ENCODE data around the gene NFIB. TPM values are rescaled to one million over a fixed set of nuclear protein-coding genes. Genes with fewer than 3 reads are reported as not detected.

NFIB gene
- total and polyA plus RNA-seq, 7 experiments from 2014 or later, result 0.32 TPM; not detected in 6

- Histone ChIP-seq H3K4me1 (ENCODE audit: control insufficient read depth in 2 of 2, insufficient read depth in 2 of 2, low read length in 2 of 2) (no peaks in the 10 kb centered on the region), H3K36me3 (ENCODE audit: control insufficient read depth in 2 of 3, insufficient read depth in 3 of 3, low read length in 3 of 3) (no peaks in the 10 kb centered on the region), H3K27ac (ENCODE audit: low read depth, low read length) (no peak overlapping the region), H3K4me3 (ENCODE audit: low read length) (no peak overlapping the region), H3K9me3 (ENCODE audit: control insufficient read depth in 2 of 3, low read length in 3 of 3) (no peaks in the 10 kb centered on the region), H3K27me3 (ENCODE audit: control insufficient read depth in 2 of 2, insufficient read depth in 2 of 2, low read length in 2 of 2) (no peaks in the 10 kb centered on the region)
- DNase-seq (no peak), ATAC-seq (no peak)
- Mint-ChIP-seq H3K36me3 (no peaks in the 10 kb centered on the region), H3K27me3 (no peaks in the 10 kb centered on the region), H3K9me3 (peaks cover 0 to 13% (median 1%) of the 10 kb centered on the region in 11 donors), H3K4me1 (no peaks in the 10 kb centered on the region), H3K27ac (no peak overlapping the region), H3K4me3 (no peak overlapping the region)
- ChIA-PET CTCF (no interaction called here), POLR2A (no interaction called here)
- intact Hi-C loops (cut with micrococcal nuclease), result no loop called here
Observed at GRCh38 chr9:14173713-14174112, 140.2 kb downstream of the NFIB start.

DNA sequence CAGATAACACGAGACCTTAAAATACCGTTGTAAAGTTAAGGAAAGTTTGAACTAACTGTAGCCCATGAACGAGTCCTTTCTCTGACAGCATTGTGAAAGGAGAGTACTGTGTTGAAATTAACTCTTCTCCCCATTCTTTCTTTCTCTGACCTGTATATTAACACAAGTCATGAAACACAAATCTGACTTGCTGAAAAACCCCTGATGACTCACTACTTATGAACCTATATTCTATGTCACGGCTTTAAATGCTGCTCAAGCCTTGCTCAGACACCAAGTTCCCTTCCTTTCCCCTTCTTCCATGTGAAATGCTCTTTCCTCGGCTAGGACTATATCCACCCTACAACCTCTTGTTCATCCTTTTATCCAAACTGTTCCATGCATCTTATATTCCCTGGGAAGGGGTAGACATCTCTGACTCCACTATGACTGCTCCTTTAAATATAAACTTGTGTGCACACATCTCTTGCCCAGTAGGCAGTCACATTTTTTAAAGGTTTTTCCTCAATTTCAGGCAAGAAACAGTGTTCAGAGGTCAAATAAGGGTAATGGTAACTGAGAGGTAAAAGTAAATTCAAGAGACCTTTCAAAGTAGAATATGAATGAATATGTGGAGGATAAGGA is 142.9 kb downstream of the NFIB start:
- Mint-ChIP-seq H3K27me3 (no peaks in the 10 kb centered on the region), H3K9me3 (peaks cover 0 to 8% (median 3%) of the 10 kb centered on the region in 11 donors), H3K27ac (no peak overlapping the region), H3K36me3 (no peaks in the 10 kb centered on the region), H3K4me3 (no peak overlapping the region), H3K4me1 (no peaks in the 10 kb centered on the region)
- H3K4me1 ChIP-seq (ENCODE audit: control insufficient read depth in 2 of 2, insufficient read depth in 2 of 2, low read length in 2 of 2), result no peaks in the 10 kb centered on the region
- no peaks in the 10 kb centered on the region for H3K27me3 ChIP-seq (ENCODE audit: control insufficient read depth in 2 of 2, insufficient read depth in 2 of 2, low read length in 2 of 2)
- no peaks in the 10 kb centered on the region for H3K36me3 ChIP-seq (ENCODE audit: control insufficient read depth in 2 of 3, insufficient read depth in 3 of 3, low read length in 3 of 3)
- no peaks in the 10 kb centered on the region for H3K9me3 ChIP-seq (ENCODE audit: control insufficient read depth in 2 of 3, low read length in 3 of 3)
- no peak overlapping the region for H3K4me3 ChIP-seq (ENCODE audit: low read length)
- intact Hi-C loops (cut with micrococcal nuclease), result no loop called here
- ChIA-PET CTCF (no interaction called here), POLR2A (no interaction called here)
- ATAC-seq, result no peak
- H3K27ac ChIP-seq (ENCODE audit: low read depth, low read length), result no peak overlapping the region
- DNase-seq, result no peak

DNA sequence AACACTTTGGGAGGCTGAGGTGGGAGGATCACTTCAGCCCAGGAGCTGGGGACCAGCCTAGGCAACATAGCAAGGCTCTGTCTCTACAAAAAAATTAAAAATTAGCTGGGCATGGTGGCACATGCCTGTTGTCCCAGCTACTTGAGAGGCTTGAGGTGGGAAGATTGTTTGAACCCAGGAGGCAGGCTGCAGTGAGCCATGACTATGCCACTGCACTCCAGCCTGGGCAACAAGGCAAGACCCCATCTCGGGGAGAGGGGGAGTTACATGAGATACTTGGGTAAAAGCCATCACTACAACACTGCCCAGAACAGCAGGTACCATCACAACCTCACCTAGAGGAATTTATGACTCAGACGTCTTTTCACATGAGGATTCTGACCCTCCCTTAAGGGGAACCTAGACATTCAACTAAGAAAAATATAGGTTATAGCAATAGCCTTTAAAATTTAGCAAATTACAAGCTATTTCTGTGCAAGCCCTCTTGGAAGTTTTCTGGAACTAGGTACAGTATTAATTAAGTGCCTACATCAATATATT is 143.5 kb downstream of the NFIB start:
- DNase-seq (no peak), ATAC-seq (no peak)
- CTCF ChIA-PET, result no interaction called here
- Histone ChIP-seq H3K4me1 (ENCODE audit: control insufficient read depth in 2 of 2, insufficient read depth in 2 of 2, low read length in 2 of 2) (no peaks in the 10 kb centered on the region), H3K27ac (ENCODE audit: low read depth, low read length) (no peak overlapping the region), H3K27me3 (ENCODE audit: control insufficient read depth in 2 of 2, insufficient read depth in 2 of 2, low read length in 2 of 2) (no peaks in the 10 kb centered on the region), H3K4me3 (ENCODE audit: low read length) (no peak overlapping the region), H3K36me3 (ENCODE audit: control insufficient read depth in 2 of 3, insufficient read depth in 3 of 3, low read length in 3 of 3) (no peaks in the 10 kb centered on the region), H3K9me3 (ENCODE audit: control insufficient read depth in 2 of 3, low read length in 3 of 3) (no peaks in the 10 kb centered on the region)
- intact Hi-C loops (cut with micrococcal nuclease), result no loop called here
- Mint-ChIP-seq H3K27me3 (no peaks in the 10 kb centered on the region), H3K9me3 (peaks cover 0 to 12% (median 1%) of the 10 kb centered on the region in 11 donors), H3K4me1 (no peaks in the 10 kb centered on the region), H3K36me3 (no peaks in the 10 kb centered on the region), H3K4me3 (no peak overlapping the region), H3K27ac (no peak overlapping the region)
- POLR2A ChIA-PET, result no interaction called here

DNA sequence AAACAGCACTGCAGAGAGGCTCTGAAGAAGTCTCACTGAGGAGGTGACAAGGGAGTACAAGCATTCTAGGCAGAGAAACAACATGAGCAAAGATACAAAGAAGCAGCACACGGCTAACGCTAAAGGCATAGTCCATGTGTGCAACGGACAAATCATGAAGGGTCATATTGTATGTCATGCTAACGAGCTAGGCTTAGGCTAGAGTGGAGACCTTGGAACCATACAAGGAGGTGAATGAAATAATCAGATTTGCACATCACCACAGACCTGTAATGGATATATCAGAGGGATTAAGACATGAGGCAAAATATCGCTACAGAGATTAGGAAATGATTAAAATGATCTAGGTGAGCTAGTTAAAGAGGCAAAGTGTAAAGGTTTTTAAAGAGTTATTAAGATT is 145.6 kb downstream of the NFIB start:
- intact Hi-C loops (cut with micrococcal nuclease), result no loop called here
- ATAC-seq (no peak), DNase-seq (no peak)
- H3K27ac Mint-ChIP-seq, result no peak overlapping the region
- no peaks in the 10 kb centered on the region for H3K4me1 Mint-ChIP-seq
- no peaks in the 10 kb centered on the region for H3K36me3 ChIP-seq (ENCODE audit: control insufficient read depth in 2 of 3, insufficient read depth in 3 of 3, low read length in 3 of 3)
- no peaks in the 10 kb centered on the region for H3K27me3 Mint-ChIP-seq
- ChIA-PET CTCF (no interaction called here), POLR2A (no interaction called here)
- no peaks in the 10 kb centered on the region for H3K4me1 ChIP-seq (ENCODE audit: control insufficient read depth in 2 of 2, insufficient read depth in 2 of 2, low read length in 2 of 2)
- no peak overlapping the region for H3K4me3 Mint-ChIP-seq
- no peak overlapping the region for H3K4me3 ChIP-seq (ENCODE audit: low read length)
- H3K9me3 Mint-ChIP-seq, result peaks cover 0 to 13% (median 0%) of the 10 kb centered on the region in 11 donors
- no peak overlapping the region for H3K27ac ChIP-seq (ENCODE audit: low read depth, low read length)
- no peaks in the 10 kb centered on the region for H3K27me3 ChIP-seq (ENCODE audit: control insufficient read depth in 2 of 2, insufficient read depth in 2 of 2, low read length in 2 of 2)
- no peaks in the 10 kb centered on the region for H3K36me3 Mint-ChIP-seq
- H3K9me3 ChIP-seq (ENCODE audit: control insufficient read depth in 2 of 3, low read length in 3 of 3), result no peaks in the 10 kb centered on the region

GRCh38 chr9:14165376-14166035 is 148.4 kb downstream of the NFIB start:
- Mint-ChIP-seq H3K27me3 (no peaks in the 10 kb centered on the region), H3K4me1 (no peaks in the 10 kb centered on the region), H3K4me3 (no peak overlapping the region), H3K9me3 (peaks cover 0 to 9% (median 0%) of the 10 kb centered on the region in 11 donors), H3K27ac (no peak overlapping the region), H3K36me3 (no peaks in the 10 kb centered on the region)
- intact Hi-C loops (cut with micrococcal nuclease), result no loop called here
- H3K27ac ChIP-seq (ENCODE audit: low read depth, low read length), result no peak overlapping the region
- H3K4me3 ChIP-seq (ENCODE audit: low read length), result no peak overlapping the region
- H3K36me3 ChIP-seq (ENCODE audit: control insufficient read depth in 2 of 3, insufficient read depth in 3 of 3, low read length in 3 of 3), result no peaks in the 10 kb centered on the region
- ChIA-PET POLR2A (no interaction called here), CTCF (no interaction called here)
- H3K9me3 ChIP-seq (ENCODE audit: control insufficient read depth in 2 of 3, low read length in 3 of 3), result no peaks in the 10 kb centered on the region
- no peaks in the 10 kb centered on the region for H3K4me1 ChIP-seq (ENCODE audit: control insufficient read depth in 2 of 2, insufficient read depth in 2 of 2, low read length in 2 of 2)
- ATAC-seq, result no peak
- H3K27me3 ChIP-seq (ENCODE audit: control insufficient read depth in 2 of 2, insufficient read depth in 2 of 2, low read length in 2 of 2), result no peaks in the 10 kb centered on the region
- no peak for DNase-seq

DNA sequence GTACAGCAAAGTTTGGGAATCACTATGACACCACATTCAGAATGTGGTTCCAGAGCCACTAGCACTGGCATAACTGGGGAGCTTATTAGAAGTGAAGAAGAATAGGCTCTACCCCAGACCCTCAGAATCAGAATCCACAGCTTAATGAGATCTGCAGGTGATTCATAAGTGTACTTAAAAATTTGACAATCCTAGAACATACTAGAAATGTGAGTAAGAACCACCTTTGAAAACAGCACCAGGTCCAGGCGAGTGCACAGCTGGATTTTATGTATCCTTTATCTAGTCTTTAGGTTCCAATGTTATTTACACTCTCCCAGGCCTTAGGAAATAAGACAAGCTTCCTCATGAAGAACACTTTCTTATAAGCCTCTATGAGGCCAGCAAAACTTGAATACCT is 149.0 kb downstream of the NFIB start:
- H3K4me3 Mint-ChIP-seq, result no peak overlapping the region

More for the DNA sequence above, 149.0 kb downstream of the NFIB start:
- H3K36me3 ChIP-seq (ENCODE audit: control insufficient read depth in 2 of 3, insufficient read depth in 3 of 3, low read length in 3 of 3), result no peaks in the 10 kb centered on the region
- Mint-ChIP-seq H3K4me1 (no peaks in the 10 kb centered on the region), H3K9me3 (peaks cover 0 to 9% (median 0%) of the 10 kb centered on the region in 11 donors), H3K36me3 (no peaks in the 10 kb centered on the region), H3K27me3 (no peaks in the 10 kb centered on the region), H3K27ac (no peak overlapping the region)
- CTCF ChIA-PET, result no interaction called here
- H3K9me3 ChIP-seq (ENCODE audit: control insufficient read depth in 2 of 3, low read length in 3 of 3), result no peaks in the 10 kb centered on the region
- no peak overlapping the region for H3K4me3 ChIP-seq (ENCODE audit: low read length)
- H3K4me1 ChIP-seq (ENCODE audit: control insufficient read depth in 2 of 2, insufficient read depth in 2 of 2, low read length in 2 of 2), result no peaks in the 10 kb centered on the region
- DNase-seq (no peak), ATAC-seq (no peak)
- H3K27me3 ChIP-seq (ENCODE audit: control insufficient read depth in 2 of 2, insufficient read depth in 2 of 2, low read length in 2 of 2), result no peaks in the 10 kb centered on the region
- POLR2A ChIA-PET, result no interaction called here
- H3K27ac ChIP-seq (ENCODE audit: low read depth, low read length), result no peak overlapping the region
- intact Hi-C loops (cut with micrococcal nuclease), result no loop called here

Measured in naive thymus-derived CD4-positive, alpha-beta T cell (primary cell).